PFSK-1 (cell line): ENCODE data around the gene PDAP1.

Experiments used
- FOXP2 ChIP-seq: optimal IDR thresholded peaks from 2 replicates; pipeline ENCODE3; 2011; ENCODE audit warnings: borderline replicate concordance, control low read depth, inconsistent platforms; ENCODE audit not compliant: insufficient read depth; ENCODE audit errors: extremely low read length, extremely low read depth
- POLR2AphosphoS5 ChIP-seq: IDR thresholded peaks from 2 replicates; pipeline ENCODE4 v1.6.1; 2012; ENCODE audit warnings: low read depth, mild to moderate bottlenecking, control low read depth, low read length, moderate library complexity
- REST ChIP-seq, 2 experiments: IDR thresholded peaks; 2 replicates each; pipeline versions ENCODE4 v1.6.1 to v1.8.0; 2011 to 2012; ENCODE audit warnings: low read depth in 2 of 2, low read length in 2 of 2, control low read depth in 1 of 2, inconsistent platforms in 1 of 2, mild to moderate bottlenecking in 1 of 2, moderate library complexity in 1 of 2; ENCODE audit not compliant: insufficient read depth in 1 of 2
- SIN3A ChIP-seq: IDR thresholded peaks from 2 replicates; pipeline ENCODE4 v1.6.1; 2012; ENCODE audit warnings: mild to moderate bottlenecking, low read length, moderate library complexity, borderline replicate concordance; ENCODE audit not compliant: insufficient read depth
- TAF1 ChIP-seq: IDR thresholded peaks from 2 replicates; pipeline ENCODE4 v1.6.1; 2012; ENCODE audit warnings: low read length, control low read depth, borderline replicate concordance; ENCODE audit not compliant: insufficient read depth

The PDAP1 gene

GRCh38 chr7:99352247-99352646, 56.1 kb downstream of the PDAP1 start:
- TF ChIP-seq FOXP2 (no peak), TAF1 (no peak), REST (IDR thresholded peaks at IDR 0.05; ENCODE audit: insufficient read depth in 1 of 2, low read depth in 2 of 2, low read length in 2 of 2) (no peak), POLR2AphosphoS5 (no peak), SIN3A (no peak)
